Glutamatergic neuron (in vitro differentiated cells): ENCODE results near the gene CAMTA1. TPM values are rescaled to one million over a fixed set of nuclear protein-coding genes. Genes with fewer than 3 reads are reported as not detected.

Source experiments
- DNase-seq: peaks from one replicate; pipeline ENCODE4 v3.0.0; 2022
- H3K27ac Mint-ChIP-seq: one replicate; pipeline ENCODE4 v1.8.0; 2020; ENCODE audit warnings: mild to moderate bottlenecking, mixed read lengths, inconsistent platforms; ENCODE audit not compliant: unreplicated experiment
- H3K27me3 Mint-ChIP-seq: one replicate; pipeline ENCODE4 v1.8.0; 2020; ENCODE audit warnings: mild to moderate bottlenecking, moderate library complexity, mixed read lengths, inconsistent platforms; ENCODE audit not compliant: unreplicated experiment
- H3K36me3 Mint-ChIP-seq: one replicate; pipeline ENCODE4 v1.8.0; 2020; ENCODE audit warnings: mild to moderate bottlenecking, mixed read lengths, inconsistent platforms; ENCODE audit not compliant: unreplicated experiment
- H3K4me1 Mint-ChIP-seq: one replicate; pipeline ENCODE4 v1.8.0; 2020; ENCODE audit warnings: mild to moderate bottlenecking, low read depth, mixed read lengths, inconsistent platforms; ENCODE audit not compliant: unreplicated experiment
- H3K4me3 Mint-ChIP-seq: one replicate; pipeline ENCODE4 v1.8.0; 2020; ENCODE audit warnings: mild to moderate bottlenecking, mixed read lengths, inconsistent platforms; ENCODE audit not compliant: unreplicated experiment
- H3K9me3 Mint-ChIP-seq: one replicate; pipeline ENCODE4 v1.8.0; 2020; ENCODE audit warnings: mild to moderate bottlenecking, moderate library complexity, mixed read lengths, inconsistent platforms; ENCODE audit not compliant: unreplicated experiment
- CTCF ChIP-seq: fragments of 200-600 bp; sonication (generic); IDR thresholded peaks from one replicate; pipeline ENCODE4 v1.5.0; 2021; ENCODE audit not compliant: partially characterized antibody, unreplicated experiment
- total RNA-seq: library from RNA; stranded (reverse); fragmentation: NEBNext Ultra II Directional; extraction: Animal tissue kit (Norgen Biotek cat#: 25700); gene quantifications from one replicate; pipeline ENCODE4 v1.2.1, GENCODE V29; 2021; ENCODE audit not compliant: unreplicated experiment

The CAMTA1 gene
- total RNA-seq, 1 donor from 2014 or later: 77.2 TPM

GRCh38 chr1:7287013-7287412 lies 501.8 kb downstream of the CAMTA1 start:
- Mint-ChIP-seq H3K27me3 (no peaks in the 10 kb centered on the region), H3K36me3 (peaks cover 9% of the 10 kb centered on the region), H3K27ac (no peak overlapping the region), H3K4me1 (no peaks in the 10 kb centered on the region), H3K4me3 (no peak overlapping the region), H3K9me3 (peaks cover 9% of the 10 kb centered on the region)
- TF ChIP-seq CTCF: no peak
- no peak for DNase-seq

- Mint-ChIP-seq H3K9me3 (peaks cover 9% of the 10 kb centered on the region), H3K4me3 (no peak overlapping the region), H3K36me3 (peaks cover 9% of the 10 kb centered on the region), H3K27ac (no peak overlapping the region), H3K4me1 (peaks cover 16% of the 10 kb centered on the region), H3K27me3 (no peaks in the 10 kb centered on the region)
- no peak for TF ChIP-seq CTCF
- no peak for DNase-seq
Observed at GRCh38 chr1:7288992-7289391, 503.7 kb downstream of the CAMTA1 start.

- H3K27me3 Mint-ChIP-seq: no peaks in the 10 kb centered on the region
- peaks cover 6% of the 10 kb centered on the region for H3K9me3 Mint-ChIP-seq
- no peak overlapping the region for H3K27ac Mint-ChIP-seq
- peaks cover 20% of the 10 kb centered on the region for H3K4me1 Mint-ChIP-seq
- peaks cover 7% of the 10 kb centered on the region for H3K36me3 Mint-ChIP-seq
- no peak for DNase-seq
- H3K4me3 Mint-ChIP-seq: no peak overlapping the region
- TF ChIP-seq CTCF: no peak
Observed at GRCh38 chr1:7289694-7290093, 504.4 kb downstream of the CAMTA1 start.

GRCh38 chr1:7290971-7291970 lies 506.0 kb downstream of the CAMTA1 start:
- H3K4me1 Mint-ChIP-seq: peaks cover 20% of the 10 kb centered on the region
- peaks cover 16% of the 10 kb centered on the region for H3K36me3 Mint-ChIP-seq
- peaks cover 8% of the 10 kb centered on the region for H3K9me3 Mint-ChIP-seq
- TF ChIP-seq CTCF: no peak
- H3K4me3 Mint-ChIP-seq: no peak overlapping the region
- H3K27ac Mint-ChIP-seq: no peak overlapping the region
- peaks cover under 1% of the 10 kb centered on the region for H3K27me3 Mint-ChIP-seq
- no peak for DNase-seq
